Measurements from ENCODE around the gene GNAZ.

The GNAZ gene

GRCh38 chr22:23095733-23096342 lies 25.5 kb downstream of the GNAZ start:
- no peak for DNase-seq

GRCh38 chr22:23097412-23098229 lies 27.3 kb downstream of the GNAZ start:
- DNase-seq, result no peak

- no peak for DNase-seq
Measured at GRCh38 chr22:23098230-23098705, 27.9 kb downstream of the GNAZ start.

- no peak for DNase-seq
Measured at GRCh38 chr22:23098718-23099530, 28.6 kb downstream of the GNAZ start.

- DNase-seq, result no peak
Measured at GRCh38 chr22:23099531-23099804, 29.1 kb downstream of the GNAZ start.

GRCh38 chr22:23100124-23100801 lies 29.9 kb downstream of the GNAZ start:
- DNase-seq, result no peak

- no peak for DNase-seq
Measured at GRCh38 chr22:23101524-23101923, 31.2 kb downstream of the GNAZ start.

- no peak for DNase-seq
Measured at GRCh38 chr22:23102002-23102655, 31.8 kb downstream of the GNAZ start.

GRCh38 chr22:23102776-23103175 lies 32.5 kb downstream of the GNAZ start:
- DNase-seq, result no peak

- no peak for DNase-seq
Measured at GRCh38 chr22:23103199-23103954, 33.1 kb downstream of the GNAZ start.

GRCh38 chr22:23104187-23104971 lies 34.1 kb downstream of the GNAZ start:
- no peak for DNase-seq

GRCh38 chr22:23105304-23105703 lies 35.0 kb downstream of the GNAZ start:
- DNase-seq, result no peak

- no peak for DNase-seq
Measured at GRCh38 chr22:23105919-23106318, 35.6 kb downstream of the GNAZ start.

- DNase-seq, result no peak
Measured at GRCh38 chr22:23106344-23106743, 36.0 kb downstream of the GNAZ start.

GRCh38 chr22:23106906-23107367 lies 36.6 kb downstream of the GNAZ start:
- DNase-seq, result no peak

GRCh38 chr22:23107487-23108248 lies 37.3 kb downstream of the GNAZ start:
- no peak for DNase-seq

GRCh38 chr22:23108249-23109078 lies 38.1 kb downstream of the GNAZ start:
- no peak for DNase-seq

GRCh38 chr22:23109079-23109347 lies 38.7 kb downstream of the GNAZ start:
- DNase-seq, result no peak

GRCh38 chr22:23109441-23109978 lies 39.2 kb downstream of the GNAZ start:
- no peak for DNase-seq

Measured in suppressor macrophage treated with lipopolysaccharide for 1 hour (primary cell).